Measurements from ENCODE around the gene UGT1A3.

GRCh38 chr2:233780771-233781170 lies 51.9 kb downstream of the UGT1A3 start:
- TF ChIP-seq REST (IDR thresholded peaks at IDR 0.05; ENCODE audit: low read depth), result no peak
- TF ChIP-seq YY1 (IDR thresholded peaks at IDR 0.05; ENCODE audit: low read depth), result no peak
- TF ChIP-seq TCF12 (IDR thresholded peaks at IDR 0.05; ENCODE audit: low read depth), result no peak
- TF ChIP-seq CEBPB (IDR thresholded peaks at IDR 0.05), result no peak
- TF ChIP-seq EP300 (IDR thresholded peaks at IDR 0.05; ENCODE audit: borderline replicate concordance), result no peak
- no peak for TF ChIP-seq TAF1 (IDR thresholded peaks at IDR 0.05; ENCODE audit: low read depth)
- no peak for TF ChIP-seq USF1 (IDR thresholded peaks at IDR 0.05)
- TF ChIP-seq CREB1 (IDR thresholded peaks at IDR 0.05; ENCODE audit: low read depth), result no peak
- TF ChIP-seq RAD21 (IDR thresholded peaks at IDR 0.05; ENCODE audit: low read depth), result no peak
- TF ChIP-seq MAX (IDR thresholded peaks at IDR 0.05), result no peak
- TF ChIP-seq NFIC (IDR thresholded peaks at IDR 0.05), result no peak
- TF ChIP-seq FOXM1 (IDR thresholded peaks at IDR 0.05; ENCODE audit: borderline replicate concordance, low read depth), result no peak
- TF ChIP-seq ZBTB7A (IDR thresholded peaks at IDR 0.05; ENCODE audit: low read depth), result no peak
